Body of pancreas (tissue), 4 donors: ENCODE results near the gene RPL14.

Experiments used
- POLR2A ChIP-seq, 3 donors: fragments of 450-650 bp; IDR thresholded peaks; one replicate each; pipeline ENCODE4 v1.6.1; 2016; ENCODE audit warnings: antibody characterized with exemption in 3 of 3, mild to moderate bottlenecking in 2 of 3
- TF ChIP-seq, protein P1 (sequence below), 7 experiments: fragments of 450-650 bp in 4 of 7; fragments of 200-600 bp in 3 of 7; sonication (generic) in 3 of 7; IDR thresholded peaks; one replicate each; pipeline ENCODE4 v1.5.1; 2016 to 2019; ENCODE audit warnings: antibody characterized with exemption in 7 of 7

GRCh38 chr3:40453933-40454332, 3.2 kb upstream of the RPL14 start:
- TF ChIP-seq, protein P1, sequence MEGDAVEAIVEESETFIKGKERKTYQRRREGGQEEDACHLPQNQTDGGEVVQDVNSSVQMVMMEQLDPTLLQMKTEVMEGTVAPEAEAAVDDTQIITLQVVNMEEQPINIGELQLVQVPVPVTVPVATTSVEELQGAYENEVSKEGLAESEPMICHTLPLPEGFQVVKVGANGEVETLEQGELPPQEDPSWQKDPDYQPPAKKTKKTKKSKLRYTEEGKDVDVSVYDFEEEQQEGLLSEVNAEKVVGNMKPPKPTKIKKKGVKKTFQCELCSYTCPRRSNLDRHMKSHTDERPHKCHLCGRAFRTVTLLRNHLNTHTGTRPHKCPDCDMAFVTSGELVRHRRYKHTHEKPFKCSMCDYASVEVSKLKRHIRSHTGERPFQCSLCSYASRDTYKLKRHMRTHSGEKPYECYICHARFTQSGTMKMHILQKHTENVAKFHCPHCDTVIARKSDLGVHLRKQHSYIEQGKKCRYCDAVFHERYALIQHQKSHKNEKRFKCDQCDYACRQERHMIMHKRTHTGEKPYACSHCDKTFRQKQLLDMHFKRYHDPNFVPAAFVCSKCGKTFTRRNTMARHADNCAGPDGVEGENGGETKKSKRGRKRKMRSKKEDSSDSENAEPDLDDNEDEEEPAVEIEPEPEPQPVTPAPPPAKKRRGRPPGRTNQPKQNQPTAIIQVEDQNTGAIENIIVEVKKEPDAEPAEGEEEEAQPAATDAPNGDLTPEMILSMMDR (IDR thresholded peaks at IDR 0.05), result no peak
- no peak for TF ChIP-seq POLR2A (IDR thresholded peaks at IDR 0.05)
